Stimulated activated CD8-positive, alpha-beta memory T cell treated with anti-CD3 and anti-CD28 coated beads, Interleukin-15, amount 100 ng/mL, for 1 hour (primary cell): Measurements from ENCODE around the gene EDEM2.
"Not testable (repeated sequence)": the region's sequence is repeated elsewhere in the genome, so short reads cannot be mapped to it uniquely, and the experiment has no call there.

Experiments
- DNase-seq: peaks from one replicate; pipeline ENCODE4 v3.0.0-alpha.2; 2020; ENCODE audit warnings: low read depth

Gene EDEM2

DNA sequence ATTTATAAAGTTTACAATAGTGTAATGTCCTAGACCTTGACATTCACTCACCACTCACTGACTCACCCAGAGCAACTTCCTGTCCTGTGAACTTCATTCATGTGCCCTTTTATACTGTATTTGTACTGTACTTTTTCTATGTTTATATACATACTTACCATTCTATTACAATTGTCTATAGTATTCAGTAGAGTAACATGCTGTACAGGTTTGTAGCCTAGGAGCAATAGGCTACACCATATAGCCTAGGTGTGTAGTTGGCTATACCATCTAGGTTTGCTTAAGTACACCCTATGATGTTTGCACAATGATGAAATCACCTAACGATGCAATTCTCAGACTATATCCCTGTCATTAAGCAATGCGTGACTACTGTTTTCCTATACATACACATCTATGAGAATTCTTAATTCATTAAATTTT lies 17.5 kb downstream of the EDEM2 start:
- no peak for DNase-seq

DNA sequence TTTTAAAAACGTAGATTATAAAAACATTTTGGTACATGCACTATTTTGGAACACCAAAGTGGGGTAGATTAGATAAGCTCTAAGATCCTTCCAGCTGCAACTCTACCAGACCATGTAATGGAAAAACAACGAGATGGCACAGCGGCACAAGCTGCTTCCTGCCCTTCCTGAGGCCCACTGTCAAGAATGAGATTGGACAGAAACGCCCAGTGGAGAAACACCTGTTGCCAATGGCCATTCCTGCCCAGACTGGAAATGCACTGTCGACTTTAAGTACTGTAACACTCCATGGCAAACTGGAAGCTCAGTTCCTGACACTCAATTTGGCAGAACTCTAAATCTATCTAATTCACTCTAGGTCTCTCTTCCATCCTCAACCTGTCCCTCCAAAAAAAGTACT lies 21.4 kb downstream of the EDEM2 start:
- no peak for DNase-seq

DNA sequence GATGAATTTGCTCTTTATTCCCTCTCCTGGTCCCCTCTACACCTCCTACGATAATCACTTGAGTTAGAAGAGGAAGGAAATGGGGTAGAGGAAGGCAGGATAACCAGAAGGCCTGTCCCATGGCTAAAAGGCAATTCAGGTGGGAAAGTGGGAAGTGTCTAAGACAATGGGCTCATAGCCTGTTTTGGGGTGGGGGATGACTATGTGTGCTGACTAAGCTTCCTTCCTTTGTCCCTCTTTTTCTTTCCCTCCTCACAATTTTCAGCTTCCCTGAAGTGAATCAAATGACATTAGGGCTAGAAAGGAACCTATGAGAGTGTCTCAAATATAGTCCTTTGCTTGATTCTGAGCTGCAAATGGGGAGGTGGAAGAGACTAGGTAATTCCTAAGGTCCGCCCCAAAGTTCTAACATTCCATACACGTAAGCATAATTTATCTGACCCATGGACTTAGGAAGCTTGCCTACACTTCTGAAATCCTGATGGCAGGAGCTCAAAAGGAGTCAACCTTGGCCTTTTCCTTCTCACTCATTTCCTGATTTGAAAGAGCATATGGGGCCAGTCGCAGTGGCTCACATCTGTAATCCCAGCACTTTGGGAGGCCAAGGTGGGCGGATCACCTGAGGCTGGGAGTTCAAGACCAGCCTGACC lies 24.3 kb downstream of the EDEM2 start:
- DNase-seq: no peak

DNA sequence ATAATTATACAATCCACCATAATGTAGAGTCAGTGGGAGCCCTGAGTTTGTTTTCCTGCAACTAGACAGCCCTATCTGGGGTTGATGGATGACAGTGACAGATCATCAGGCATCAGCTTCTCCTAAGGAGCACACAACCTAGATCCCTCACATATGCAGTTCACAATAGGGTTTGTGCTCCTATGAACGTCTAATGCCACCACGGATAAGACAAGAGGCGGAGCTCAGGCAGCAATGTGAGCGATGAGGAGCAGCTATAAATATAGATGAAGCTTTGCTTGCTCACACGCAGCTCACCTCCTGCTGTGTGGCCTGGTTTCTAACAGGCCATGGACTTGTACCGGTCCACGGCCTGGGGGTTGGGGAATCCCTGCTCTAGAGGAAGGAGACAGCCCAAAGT lies 25.9 kb downstream of the EDEM2 start:
- DNase-seq: no peak

DNA sequence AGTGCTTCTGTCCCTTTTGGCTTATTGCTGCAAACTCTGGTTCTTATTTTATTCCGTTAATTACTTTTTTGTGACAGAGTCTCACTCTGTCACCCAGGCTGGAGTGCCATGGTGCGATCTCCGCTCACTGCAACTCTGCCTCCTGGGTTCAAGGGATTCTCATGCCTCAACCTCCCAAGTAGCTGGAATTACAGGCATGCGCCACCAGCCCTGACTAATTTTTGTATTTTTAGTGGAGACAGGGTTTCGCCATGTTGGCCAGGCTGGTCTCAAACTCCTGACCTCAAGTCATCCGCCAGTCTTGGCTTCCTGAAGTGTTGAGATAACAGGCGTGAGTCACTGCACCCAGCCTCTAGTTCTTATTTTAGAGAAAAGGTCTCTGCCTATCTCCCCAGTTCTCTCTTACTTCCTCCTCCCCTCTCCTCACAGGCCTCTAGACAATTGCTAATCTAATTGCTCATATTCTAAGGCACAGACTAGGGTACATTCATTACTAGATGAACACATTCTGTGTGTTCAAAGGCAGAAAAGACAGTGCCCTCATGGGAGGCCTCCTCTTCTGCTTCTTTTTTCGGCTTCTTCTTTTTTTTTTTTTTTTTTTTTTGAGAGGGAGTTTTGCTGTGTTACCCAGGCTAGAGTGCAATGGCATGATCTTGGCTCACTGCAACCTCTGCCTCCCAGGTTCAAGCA lies 27.0 kb downstream of the EDEM2 start:
- no peak for DNase-seq

DNA sequence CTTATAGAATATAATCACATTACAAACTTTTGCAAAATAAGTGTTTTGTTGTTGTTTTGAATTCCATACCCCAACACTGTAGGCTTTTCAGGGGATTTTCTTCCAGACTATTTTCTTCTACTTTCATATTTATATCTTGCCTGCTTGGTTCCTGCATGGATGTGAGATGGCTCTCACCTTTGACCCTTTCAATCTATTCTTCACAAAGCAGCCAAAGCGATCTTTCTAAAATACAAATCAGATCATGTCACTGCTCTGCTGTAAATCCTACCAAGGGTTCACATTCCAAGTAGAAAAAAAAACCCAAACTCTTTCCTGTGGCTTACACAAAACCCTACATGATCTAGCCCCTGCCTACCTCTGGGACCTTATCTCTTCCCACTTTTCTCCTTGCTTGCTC lies 29.5 kb downstream of the EDEM2 start:
- DNase-seq: no peak

DNA sequence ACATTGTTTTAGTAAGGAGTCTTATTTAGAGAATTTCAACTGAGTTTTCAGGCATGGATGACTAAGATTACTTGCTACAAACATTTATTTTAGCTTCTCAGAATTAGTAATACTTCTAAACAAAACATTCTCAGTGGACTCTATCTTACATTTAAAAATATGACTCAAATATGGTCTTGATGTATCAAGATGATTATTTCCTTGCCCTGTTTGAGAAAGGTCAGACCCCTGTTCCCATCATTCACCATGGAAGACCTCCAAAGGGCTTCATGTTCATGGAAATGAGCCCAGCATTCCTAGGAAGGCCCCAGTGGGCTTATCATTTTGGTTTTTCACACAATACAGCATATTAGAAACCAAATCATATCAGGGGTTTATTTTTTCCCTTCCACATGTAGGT lies 29.9 kb downstream of the EDEM2 start:
- DNase-seq: no peak

DNA sequence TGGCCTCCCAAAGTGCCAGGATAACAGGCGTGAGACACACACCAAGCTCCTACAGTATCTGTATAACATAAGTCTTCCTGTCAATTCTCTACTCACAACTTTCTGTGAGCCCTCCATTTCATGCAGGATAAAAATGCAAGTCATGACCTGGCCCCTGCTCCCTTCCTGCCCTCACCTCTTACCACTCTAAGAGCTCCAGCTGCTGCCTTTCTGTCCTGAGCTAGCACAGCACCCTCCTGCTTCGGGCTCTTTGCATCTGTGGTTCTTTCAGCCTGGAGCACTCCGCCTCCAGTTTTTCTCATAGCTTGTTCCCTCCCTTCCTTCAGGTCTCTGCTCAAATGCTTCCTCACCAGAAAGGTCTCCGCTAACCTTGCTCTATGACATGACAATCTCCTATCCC lies 30.9 kb downstream of the EDEM2 start:
- no peak for DNase-seq

DNA sequence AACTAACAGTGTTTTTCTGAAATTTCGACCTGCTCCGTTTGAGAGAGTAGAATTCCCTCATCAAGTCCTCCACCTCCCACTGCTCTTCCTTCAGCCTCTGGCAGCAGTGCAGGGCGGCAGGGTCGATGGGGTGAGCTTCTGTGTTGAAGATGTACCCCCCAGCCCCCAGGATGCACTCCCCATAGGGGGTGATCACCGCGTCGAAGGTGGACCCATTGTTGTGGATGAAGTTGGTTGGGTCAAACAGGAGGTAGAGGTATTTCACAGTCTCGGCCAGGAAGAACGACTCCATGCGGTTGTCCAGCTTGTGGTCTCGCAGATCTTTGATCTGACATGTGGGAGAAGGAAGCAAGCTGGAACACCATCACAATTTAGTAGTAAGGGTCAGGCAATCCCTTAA lies 31.5 kb downstream of the EDEM2 start:
- DNase-seq: no peak

DNA sequence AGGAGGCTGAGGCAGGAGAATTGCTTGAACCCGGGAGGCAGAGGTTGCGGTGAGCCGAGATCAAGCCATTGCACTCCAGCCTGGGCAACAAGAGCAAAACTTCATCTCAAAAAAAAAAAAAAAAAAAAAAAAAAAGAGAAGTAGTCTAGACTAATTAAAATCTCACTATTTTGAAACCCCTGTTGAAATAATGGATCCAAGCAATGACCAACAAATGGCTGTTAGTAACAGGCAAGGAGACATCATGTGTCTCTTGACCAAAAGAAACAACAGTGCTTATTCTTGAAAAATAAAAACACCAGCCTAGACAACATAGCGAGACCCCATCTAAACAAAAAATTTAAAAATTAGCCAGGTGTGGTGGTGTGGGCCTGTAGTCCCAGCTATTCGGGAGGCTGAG lies 34.9 kb downstream of the EDEM2 start:
- DNase-seq: not testable (repeated sequence)

DNA sequence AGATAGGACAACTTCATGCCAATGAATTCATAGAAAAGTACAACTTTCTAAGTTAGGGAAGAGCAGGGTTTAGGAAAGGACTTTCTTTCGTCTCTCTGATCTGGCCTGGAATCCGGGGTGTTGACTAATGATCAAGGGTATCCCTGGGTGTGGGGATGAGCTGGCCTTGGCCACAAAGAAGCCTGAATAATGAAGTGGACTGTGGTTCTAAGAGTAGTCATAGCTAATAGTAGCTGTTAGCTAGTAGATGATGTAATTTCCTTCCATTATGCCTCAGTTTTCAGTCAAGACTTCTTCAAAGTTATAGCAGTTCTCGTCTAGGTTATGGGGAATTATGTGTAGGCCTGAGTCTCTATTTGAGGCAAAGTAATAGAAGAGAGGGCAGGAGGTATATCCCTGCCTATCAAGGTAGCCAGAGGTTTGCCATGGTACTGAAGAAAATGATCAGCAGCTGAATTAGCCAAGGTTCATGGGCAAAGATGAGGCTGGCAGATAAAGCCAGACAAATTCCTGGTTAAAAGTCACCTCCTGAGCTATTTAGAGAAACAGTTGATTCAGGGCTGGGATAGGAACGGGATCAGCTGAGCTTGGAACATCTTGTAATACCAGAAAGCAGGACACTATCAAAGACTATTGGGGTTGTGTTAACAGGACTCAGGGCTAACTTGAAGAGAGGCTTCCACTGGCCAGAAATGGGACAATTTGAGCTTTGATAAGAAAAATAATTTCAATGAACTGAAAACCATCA lies 35.8 kb downstream of the EDEM2 start:
- no peak for DNase-seq

DNA sequence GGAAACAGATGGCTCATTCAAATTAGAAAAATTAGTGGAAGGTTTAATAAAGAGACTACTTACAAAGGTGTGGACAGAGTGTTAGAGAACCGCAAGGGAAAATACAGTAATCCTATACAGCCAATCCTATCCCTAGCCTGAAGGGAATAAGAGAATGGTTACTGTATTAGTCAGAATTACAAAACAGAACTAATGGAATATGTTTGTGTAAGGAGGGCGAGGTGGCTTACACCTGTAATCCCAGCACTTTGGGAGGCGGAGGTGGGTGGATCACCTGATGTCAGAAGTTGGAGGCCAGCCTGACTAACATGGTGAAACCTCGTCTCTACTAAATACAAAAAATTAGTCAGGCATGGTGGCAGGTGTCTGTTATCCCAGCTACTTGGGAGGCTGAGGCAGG lies 38.2 kb downstream of the EDEM2 start:
- no peak for DNase-seq

DNA sequence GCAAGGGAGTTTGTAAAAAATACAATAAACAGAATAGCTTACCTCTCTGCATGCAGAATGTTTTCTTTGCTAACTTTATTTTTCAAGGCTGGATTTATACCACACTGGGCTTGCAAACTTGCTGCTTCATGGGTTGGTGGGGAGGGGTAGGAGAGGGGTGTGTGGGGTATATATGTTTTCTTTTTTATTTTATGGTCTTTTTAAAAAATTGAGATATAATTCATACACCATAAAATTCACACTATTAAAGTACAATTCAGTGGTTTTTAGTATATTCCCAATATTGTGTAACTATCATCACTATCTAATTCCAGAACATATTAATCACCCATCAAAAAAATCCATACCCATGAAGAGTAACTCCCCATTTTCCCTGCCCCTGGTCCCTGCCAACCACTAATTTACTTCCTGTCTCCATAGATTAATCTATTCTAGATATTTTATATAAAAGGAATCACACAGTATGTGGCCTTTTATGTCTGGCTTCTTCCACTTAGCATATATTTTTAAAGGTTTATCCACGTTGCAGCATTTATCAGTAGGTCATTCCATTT lies 40.2 kb downstream of the EDEM2 start:
- DNase-seq: no peak

DNA sequence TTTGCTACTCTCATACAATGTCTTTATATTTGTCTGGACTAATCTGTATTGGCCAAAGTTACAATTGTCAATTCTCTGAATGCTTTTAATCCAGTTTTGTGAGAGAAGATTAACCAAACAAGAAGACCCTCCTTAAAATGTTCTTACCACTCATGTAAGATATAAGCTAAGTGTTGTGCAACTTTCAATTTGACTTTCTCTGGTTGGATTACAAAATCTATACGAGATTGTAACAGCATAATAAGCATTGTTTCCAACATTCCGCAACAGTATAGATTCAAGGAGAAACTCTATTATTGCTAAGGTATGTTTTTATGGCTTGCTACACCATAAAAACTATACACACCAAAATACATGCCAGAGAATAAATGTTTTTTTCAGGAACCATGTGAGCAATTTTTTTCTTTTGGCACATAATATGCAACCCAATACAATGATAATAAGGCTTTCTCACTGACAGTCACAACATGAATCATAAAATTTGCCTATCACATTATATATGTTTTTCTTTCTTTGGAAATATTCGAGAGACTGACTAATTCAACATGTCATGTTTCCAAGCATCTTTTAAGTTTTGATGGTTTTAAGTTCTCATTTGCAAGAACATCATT lies 42.3 kb downstream of the EDEM2 start:
- no peak for DNase-seq

DNA sequence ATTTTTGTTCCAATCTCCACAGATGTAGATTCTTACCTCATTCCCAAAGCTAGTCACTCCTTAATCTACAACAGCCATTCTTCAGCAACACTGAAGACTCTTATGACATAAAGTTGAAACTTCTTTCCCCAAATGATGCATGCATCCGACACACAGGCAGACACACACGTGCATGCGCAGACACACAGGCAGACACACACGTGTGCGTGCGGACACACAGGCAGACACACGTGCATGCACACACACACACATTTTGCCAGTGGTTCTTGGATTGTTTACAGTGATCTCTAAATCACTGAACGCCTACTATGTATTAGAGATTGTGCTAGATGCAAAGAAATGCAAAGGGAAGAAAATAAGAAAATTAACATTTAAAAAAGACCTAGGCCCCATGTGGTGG lies 45.5 kb downstream of the EDEM2 start:
- DNase-seq: no peak

DNA sequence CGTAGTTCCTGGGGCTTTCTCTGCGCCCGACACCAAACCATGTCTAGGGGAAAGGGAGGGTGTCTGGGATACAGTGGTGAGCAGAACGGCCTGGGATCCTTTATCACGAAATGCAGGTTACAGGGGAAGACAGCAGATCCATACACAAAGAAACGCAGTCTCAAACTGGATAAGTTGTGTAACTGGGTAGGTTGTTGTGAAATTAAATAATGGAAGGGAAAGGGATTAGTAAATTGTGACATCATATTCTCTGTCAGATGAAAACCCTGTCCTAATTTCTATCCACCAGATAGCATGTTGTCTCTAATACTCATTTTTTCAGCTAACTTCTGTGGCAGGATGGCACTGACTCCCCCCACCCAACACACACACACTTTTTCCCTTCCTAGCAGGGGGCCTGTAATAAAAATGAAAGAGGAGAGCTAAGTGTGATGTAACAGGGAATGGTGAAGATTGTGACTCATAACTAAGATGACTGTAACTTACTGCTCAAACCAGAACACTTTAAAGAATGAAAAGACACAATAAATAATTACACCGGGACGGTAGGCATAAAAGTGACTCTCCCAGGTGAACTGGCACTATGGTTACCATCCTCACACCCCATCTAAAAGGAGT lies 53.8 kb downstream of the EDEM2 start:
- no peak for DNase-seq

DNA sequence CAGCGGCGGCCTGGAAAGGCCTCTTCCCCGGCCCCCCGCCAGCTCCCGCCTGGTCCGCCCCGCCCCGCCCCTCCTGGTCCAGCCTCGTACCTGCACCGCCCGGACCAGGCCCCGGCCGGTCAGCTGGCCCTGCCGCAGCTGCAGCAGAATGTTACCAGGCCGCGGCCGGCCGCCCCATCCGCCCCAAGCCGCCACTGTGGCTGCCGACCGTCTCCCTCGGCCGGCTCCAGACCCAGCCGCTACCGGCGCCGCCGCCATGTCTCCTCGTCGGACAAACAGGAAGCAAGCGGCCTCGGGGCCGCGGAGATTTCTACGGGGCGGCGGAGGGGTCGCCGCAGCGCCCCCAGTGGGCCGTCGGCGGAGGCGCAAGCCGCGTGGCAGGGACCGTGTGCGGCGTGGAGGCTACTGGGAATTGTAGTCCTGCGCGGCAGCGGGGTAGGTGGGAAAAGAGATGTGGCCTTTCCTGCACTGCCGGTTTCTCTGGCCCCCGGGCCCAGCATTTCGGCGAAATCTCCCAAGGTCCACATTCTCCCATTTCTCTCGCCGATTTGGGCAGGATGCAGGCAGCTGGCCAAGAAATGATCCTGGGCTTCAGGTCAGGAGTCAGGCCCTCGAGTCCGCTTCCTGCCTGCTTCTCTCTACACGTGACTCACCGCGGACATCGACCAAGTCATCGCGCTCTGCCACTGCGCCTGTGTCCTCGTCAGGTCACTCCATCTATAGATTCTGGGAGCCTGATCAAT lies 54.4 kb downstream of the EDEM2 start, which contains the start of gene TRPC4AP:
Gene TRPC4AP (minus strand): TSS at position 284 of the 743 bp plus-strand sequence. CDS start 26 bp downstream, at position 258.
- DNase-seq: peak; percentile 68

DNA sequence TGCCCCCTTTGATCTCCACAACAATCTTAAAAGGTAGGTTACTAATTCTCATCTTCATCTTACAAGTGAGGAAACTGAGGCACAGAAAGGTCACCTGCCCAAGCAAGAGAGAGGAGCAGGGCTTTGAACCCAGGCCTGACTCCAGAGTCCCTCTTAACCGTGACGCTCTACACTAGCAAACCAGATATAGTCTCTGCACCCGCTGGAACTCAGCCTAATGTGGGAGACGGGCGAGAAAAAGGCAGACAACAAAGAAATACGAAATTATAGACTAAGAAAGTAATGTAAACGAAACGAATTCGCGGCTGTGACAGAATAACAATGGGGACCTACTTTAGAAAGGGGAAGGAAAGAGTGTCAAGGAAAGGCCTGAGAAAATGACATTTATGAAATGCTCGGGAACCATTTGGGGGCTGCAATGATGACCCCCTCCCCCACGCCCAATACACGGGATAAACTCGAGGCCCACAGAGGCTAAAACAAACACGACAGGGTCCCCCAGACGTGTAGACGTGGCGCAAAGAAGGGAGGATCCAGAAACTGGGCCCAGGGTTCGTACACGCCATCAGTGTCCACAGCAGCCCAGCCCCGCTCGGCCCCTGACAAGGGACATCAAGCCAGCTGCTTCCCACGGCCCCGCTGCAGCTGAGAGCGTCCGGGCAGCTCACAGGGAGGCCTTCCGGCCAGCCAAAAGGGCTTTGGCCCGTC lies 55.2 kb downstream of the EDEM2 start:
- no peak for DNase-seq

DNA sequence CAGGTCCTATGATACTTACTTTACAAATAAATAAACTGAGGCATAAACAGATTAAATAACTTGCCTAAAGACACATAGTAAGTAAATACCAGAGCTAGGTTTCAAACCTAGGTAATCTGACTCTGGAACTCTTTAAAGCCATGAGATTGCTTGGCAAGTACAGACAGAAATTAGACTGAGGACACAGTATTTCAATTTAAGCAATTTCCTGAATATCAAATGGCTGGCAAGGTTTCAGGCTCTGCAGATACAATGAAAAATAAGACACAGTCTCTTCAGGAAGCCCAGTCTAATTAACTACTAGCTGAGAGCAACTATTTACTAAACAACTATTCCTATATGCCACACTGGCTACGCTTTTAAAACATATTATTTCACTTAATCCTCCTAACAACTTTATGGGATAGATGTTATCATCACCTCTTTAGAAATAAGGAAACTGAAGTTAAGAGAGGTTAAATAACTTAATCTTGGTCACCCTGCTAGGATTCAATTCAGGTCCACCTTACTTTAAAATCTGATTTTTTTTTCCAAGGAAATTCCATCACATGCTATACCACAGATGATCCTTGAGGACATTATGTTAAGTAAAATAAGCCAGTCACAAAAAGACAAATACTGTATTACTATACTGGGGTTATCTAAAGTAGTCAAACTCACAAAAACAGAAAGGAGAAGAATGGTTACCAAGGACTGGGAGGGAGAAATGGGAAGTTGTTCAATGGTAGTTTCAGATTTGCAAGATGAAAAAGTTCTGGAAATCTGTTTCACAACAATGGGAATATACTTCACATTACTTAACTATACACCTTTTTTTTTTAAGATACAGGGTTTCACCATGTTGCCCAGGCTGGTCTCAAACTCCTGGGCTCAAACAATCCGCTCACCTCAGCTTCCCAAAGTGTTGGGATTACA lies 58.6 kb downstream of the EDEM2 start:
- DNase-seq: no peak

DNA sequence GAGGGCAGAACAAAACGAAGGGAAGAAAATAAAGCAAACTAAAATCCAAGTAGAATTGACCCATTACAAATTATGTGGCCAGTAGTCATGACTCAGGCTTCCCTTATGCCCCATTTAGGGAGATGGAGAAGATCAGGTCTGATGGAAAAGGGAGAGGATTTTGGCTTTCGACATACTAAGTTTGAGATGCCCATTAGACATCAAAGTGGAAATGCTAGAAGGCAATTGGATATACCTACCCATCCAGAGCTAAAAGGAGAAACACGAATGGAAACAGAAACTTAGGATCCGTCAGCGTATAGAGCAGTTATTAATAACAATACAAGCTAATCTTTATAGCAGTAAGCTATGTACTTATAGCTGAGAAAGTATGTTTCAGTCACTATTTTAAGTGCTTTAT lies 59.3 kb downstream of the EDEM2 start:
- DNase-seq: no peak
